ENCODE measurements around the gene STAT3. TPM values are rescaled to one million over a fixed set of nuclear protein-coding genes. Genes with fewer than 3 reads are reported as not detected.

The STAT3 gene
- total and polyA plus RNA-seq, 2 of the 13 experiments (the other 11 are each of a cell fraction or from before 2014, with no cell fraction given), result 61.8 to 62.4 TPM

GRCh38 chr17:42312285-42313130 is 75.7 kb downstream of the STAT3 start (continued):
- TF ChIP-seq PHF20 (CRISPR knock-in tag; IDR thresholded peaks at IDR 0.05), result no peak; the same call in 1 of the 2 replicates
- TF ChIP-seq ZNF782 (CRISPR knock-in tag; IDR thresholded peaks at IDR 0.05; ENCODE audit: borderline replicate concordance), result peak; percentile 79; the same call in 1 of the 2 replicates
- TF ChIP-seq YY1 (IDR thresholded peaks at IDR 0.05; ENCODE audit: insufficient read depth, insufficient replicate concordance, low read depth, low read length), result peak; percentile 68
- TF ChIP-seq, protein P1, sequence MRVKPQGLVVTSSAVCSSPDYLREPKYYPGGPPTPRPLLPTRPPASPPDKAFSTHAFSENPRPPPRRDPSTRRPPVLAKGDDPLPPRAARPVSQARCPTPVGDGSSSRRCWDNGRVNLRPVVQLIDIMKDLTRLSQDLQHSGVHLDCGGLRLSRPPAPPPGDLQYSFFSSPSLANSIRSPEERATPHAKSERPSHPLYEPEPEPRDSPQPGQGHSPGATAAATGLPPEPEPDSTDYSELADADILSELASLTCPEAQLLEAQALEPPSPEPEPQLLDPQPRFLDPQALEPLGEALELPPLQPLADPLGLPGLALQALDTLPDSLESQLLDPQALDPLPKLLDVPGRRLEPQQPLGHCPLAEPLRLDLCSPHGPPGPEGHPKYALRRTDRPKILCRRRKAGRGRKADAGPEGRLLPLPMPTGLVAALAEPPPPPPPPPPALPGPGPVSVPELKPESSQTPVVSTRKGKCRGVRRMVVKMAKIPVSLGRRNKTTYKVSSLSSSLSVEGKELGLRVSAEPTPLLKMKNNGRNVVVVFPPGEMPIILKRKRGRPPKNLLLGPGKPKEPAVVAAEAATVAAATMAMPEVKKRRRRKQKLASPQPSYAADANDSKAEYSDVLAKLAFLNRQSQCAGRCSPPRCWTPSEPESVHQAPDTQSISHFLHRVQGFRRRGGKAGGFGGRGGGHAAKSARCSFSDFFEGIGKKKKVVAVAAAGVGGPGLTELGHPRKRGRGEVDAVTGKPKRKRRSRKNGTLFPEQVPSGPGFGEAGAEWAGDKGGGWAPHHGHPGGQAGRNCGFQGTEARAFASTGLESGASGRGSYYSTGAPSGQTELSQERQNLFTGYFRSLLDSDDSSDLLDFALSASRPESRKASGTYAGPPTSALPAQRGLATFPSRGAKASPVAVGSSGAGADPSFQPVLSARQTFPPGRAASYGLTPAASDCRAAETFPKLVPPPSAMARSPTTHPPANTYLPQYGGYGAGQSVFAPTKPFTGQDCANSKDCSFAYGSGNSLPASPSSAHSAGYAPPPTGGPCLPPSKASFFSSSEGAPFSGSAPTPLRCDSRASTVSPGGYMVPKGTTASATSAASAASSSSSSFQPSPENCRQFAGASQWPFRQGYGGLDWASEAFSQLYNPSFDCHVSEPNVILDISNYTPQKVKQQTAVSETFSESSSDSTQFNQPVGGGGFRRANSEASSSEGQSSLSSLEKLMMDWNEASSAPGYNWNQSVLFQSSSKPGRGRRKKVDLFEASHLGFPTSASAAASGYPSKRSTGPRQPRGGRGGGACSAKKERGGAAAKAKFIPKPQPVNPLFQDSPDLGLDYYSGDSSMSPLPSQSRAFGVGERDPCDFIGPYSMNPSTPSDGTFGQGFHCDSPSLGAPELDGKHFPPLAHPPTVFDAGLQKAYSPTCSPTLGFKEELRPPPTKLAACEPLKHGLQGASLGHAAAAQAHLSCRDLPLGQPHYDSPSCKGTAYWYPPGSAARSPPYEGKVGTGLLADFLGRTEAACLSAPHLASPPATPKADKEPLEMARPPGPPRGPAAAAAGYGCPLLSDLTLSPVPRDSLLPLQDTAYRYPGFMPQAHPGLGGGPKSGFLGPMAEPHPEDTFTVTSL (CRISPR knock-in tag; IDR thresholded peaks at IDR 0.05; ENCODE audit: borderline replicate concordance), result peak; percentile 70; the same call in 1 of the 2 replicates
- peak; percentile 41 for TF ChIP-seq RARA (CRISPR knock-in tag; IDR thresholded peaks at IDR 0.05)
- no peak for TF ChIP-seq ZNF251 (CRISPR knock-in tag; IDR thresholded peaks at IDR 0.05)
- peak; percentile 14; the same call in 1 of the 2 replicates for TF ChIP-seq FOXP4 (CRISPR knock-in tag; IDR thresholded peaks at IDR 0.05)
- TF ChIP-seq ZNF670 (CRISPR knock-in tag; IDR thresholded peaks at IDR 0.05; ENCODE audit: borderline replicate concordance), result peak; percentile 95
- TF ChIP-seq ZNF34 (CRISPR knock-in tag; IDR thresholded peaks at IDR 0.05; ENCODE audit: borderline replicate concordance), result peak; percentile 92
- TF ChIP-seq SIX1 (CRISPR knock-in tag; IDR thresholded peaks at IDR 0.05; ENCODE audit: borderline replicate concordance), result no peak
- TF ChIP-seq ZNF468 (CRISPR knock-in tag; IDR thresholded peaks at IDR 0.05), result no peak
- 0 out of 2 replicates have a peak, but pooled peaks have one; percentile 28 for TF ChIP-seq MEIS2 (CRISPR knock-in tag; IDR thresholded peaks at IDR 0.05)
- 0 out of 2 replicates have a peak, but pooled peaks have one; percentile 57 for TF ChIP-seq PRMT3 (CRISPR knock-in tag; IDR thresholded peaks at IDR 0.05; ENCODE audit: borderline replicate concordance, low read depth)
- TF ChIP-seq THYN1 (CRISPR knock-in tag; IDR thresholded peaks at IDR 0.05; ENCODE audit: borderline replicate concordance, low read depth), result no peak
- no peak for TF ChIP-seq CEBPZ (IDR thresholded peaks at IDR 0.05; ENCODE audit: low read length)
- TF ChIP-seq ZNF430 (CRISPR knock-in tag; IDR thresholded peaks at IDR 0.05), result peak; percentile 60; the same call in 1 of the 2 replicates
- TF ChIP-seq ZNF350 (CRISPR knock-in tag; IDR thresholded peaks at IDR 0.05; ENCODE audit: borderline replicate concordance, low read depth), result peak; percentile 49; the same call in 1 of the 2 replicates
